Subcutaneous abdominal adipose tissue (tissue), 5 donors: ENCODE data around the gene SCAPER.
A peak's percentile ranks its signal among the peaks of the same experiment; 100 is the strongest.
"Not testable (repeated sequence)": the region's sequence is repeated elsewhere in the genome, so short reads cannot be mapped to it uniquely, and the experiment has no call there.

Experiments
- H3K27ac ChIP-seq: one replicate; pipeline ENCODE4 v1.7.0; 2013; ENCODE audit warnings: low read depth, mild to moderate bottlenecking, inconsistent platforms, low read length, moderate library complexity
- H3K27me3 ChIP-seq, 5 donors: one replicate each; pipeline ENCODE4 v1.7.0; 2013; ENCODE audit warnings: low read length in 5 of 5, inconsistent platforms in 1 of 5; ENCODE audit not compliant: control insufficient read depth in 5 of 5, insufficient read depth in 4 of 5
- H3K36me3 ChIP-seq, 5 donors: one replicate each; pipeline ENCODE4 v1.7.0; 2013; ENCODE audit warnings: low read length in 5 of 5; ENCODE audit not compliant: control insufficient read depth in 5 of 5, insufficient read depth in 5 of 5
- H3K4me1 ChIP-seq, 5 donors: one replicate each; pipeline ENCODE4 v1.7.0; 2013; ENCODE audit warnings: low read length in 5 of 5, mild to moderate bottlenecking in 3 of 5, moderate library complexity in 1 of 5; ENCODE audit not compliant: control insufficient read depth in 5 of 5, insufficient read depth in 5 of 5
- H3K4me3 ChIP-seq, 5 donors: one replicate each; pipeline ENCODE4 v1.7.0; 2013; ENCODE audit warnings: low read length in 5 of 5, low read depth in 1 of 5
- H3K9ac ChIP-seq, 5 donors: one replicate each; pipeline ENCODE4 v1.7.0; 2013; ENCODE audit warnings: low read length in 5 of 5, mild to moderate bottlenecking in 4 of 5, moderate library complexity in 3 of 5
- H3K9me3 ChIP-seq, 5 donors: one replicate each; pipeline ENCODE4 v1.7.0; 2013; ENCODE audit warnings: low read length in 5 of 5; ENCODE audit not compliant: control insufficient read depth in 5 of 5
- donor health status: healthy.
- donor health status: healthy.
- donor health status: healthy.
- donor health status: healthy.
- donor health status: healthy.

SCAPER gene

GRCh38 chr15:76321602-76322001 lies 583.5 kb downstream of the SCAPER start:
- H3K36me3 ChIP-seq, result no peaks in the 10 kb centered on the region
- no peak overlapping the region for H3K9ac ChIP-seq
- no peaks in the 10 kb centered on the region for H3K4me1 ChIP-seq
- no peak overlapping the region for H3K4me3 ChIP-seq
- H3K27me3 ChIP-seq, result peaks cover 0 to 4% (median 3%) of the 10 kb centered on the region in 5 donors
- H3K27ac ChIP-seq, result no peak overlapping the region
- no peaks in the 10 kb centered on the region for H3K9me3 ChIP-seq

GRCh38 chr15:76321171-76321570 lies 584.0 kb downstream of the SCAPER start:
- H3K9ac ChIP-seq, result no peak overlapping the region
- H3K27ac ChIP-seq, result no peak overlapping the region
- H3K27me3 ChIP-seq, result peaks cover 0 to 4% (median 3%) of the 10 kb centered on the region in 5 donors
- no peaks in the 10 kb centered on the region for H3K9me3 ChIP-seq
- H3K36me3 ChIP-seq, result no peaks in the 10 kb centered on the region
- no peaks in the 10 kb centered on the region for H3K4me1 ChIP-seq
- no peak overlapping the region for H3K4me3 ChIP-seq

- Histone ChIP-seq H3K4me1 (no peaks in the 10 kb centered on the region), H3K9ac (no peak overlapping the region), H3K36me3 (no peaks in the 10 kb centered on the region), H3K27me3 (peaks cover 0 to 3% (median 0%) of the 10 kb centered on the region in 5 donors), H3K9me3 (no peaks in the 10 kb centered on the region), H3K27ac (no peak overlapping the region), H3K4me3 (no peak overlapping the region)
These were observed 585.1 kb downstream of the SCAPER start for GRCh38 chr15:76320012-76320411.

GRCh38 chr15:76313731-76314130 lies 591.4 kb downstream of the SCAPER start:
- H3K27ac ChIP-seq, result peak overlapping the region; percentile 94
- no peaks in the 10 kb centered on the region for H3K9me3 ChIP-seq

GRCh38 chr15:76313175-76313567 lies 592.0 kb downstream of the SCAPER start:
- H3K27ac ChIP-seq, result peak overlapping the region; percentile 94
- H3K4me3 ChIP-seq, H3K36me3 ChIP-seq, H3K9me3 ChIP-seq, H3K27me3 ChIP-seq, H3K9ac ChIP-seq: not testable (repeated sequence)
- peaks cover 3 to 42% (median 30%) of the 10 kb centered on the region in 5 donors for H3K4me1 ChIP-seq

More at GRCh38 chr15:76313731-76314130, 591.4 kb downstream of the SCAPER start:
- Histone ChIP-seq H3K36me3 (no peaks in the 10 kb centered on the region), H3K9ac (no peak overlapping the region), H3K4me3 (no peak overlapping the region), H3K4me1 (peaks cover 3 to 37% (median 29%) of the 10 kb centered on the region in 5 donors), H3K27me3 (no peaks in the 10 kb centered on the region)

GRCh38 chr15:76312540-76313174 lies 592.5 kb downstream of the SCAPER start:
- Histone ChIP-seq H3K27me3 (no peaks in the 10 kb centered on the region), H3K4me3 (no peak overlapping the region), H3K36me3 (no peaks in the 10 kb centered on the region), H3K9me3 (no peaks in the 10 kb centered on the region), H3K27ac (peak overlapping the region; percentile 94), H3K9ac (no peak overlapping the region), H3K4me1 (peaks cover 3 to 42% (median 31%) of the 10 kb centered on the region in 5 donors)

GRCh38 chr15:76311100-76311953 lies 593.8 kb downstream of the SCAPER start, which contains the start of gene ETFA:
TSS of gene ETFA (minus strand) at chr15:76311469. CDS start at chr15:76311388, 81 bp downstream.
- Histone ChIP-seq H3K9me3 (no peaks in the 10 kb centered on the region), H3K4me1 (peaks cover 3 to 42% (median 31%) of the 10 kb centered on the region in 5 donors), H3K27ac (peak within 1 kb of the TSS; percentile 94), H3K36me3 (no peaks in the 10 kb centered on the region), H3K27me3 (no peaks in the 10 kb centered on the region), H3K4me3 (peak within 1 kb of the TSS; percentile 73 to 93 (median 88)), H3K9ac (peak within 1 kb of the TSS; percentile 81 to 99 (median 94))

- Histone ChIP-seq H3K4me3 (peak overlapping the region; percentile 73 to 93 (median 88)), H3K27ac (peak overlapping the region; percentile 94), H3K36me3 (no peaks in the 10 kb centered on the region), H3K4me1 (peaks cover 3 to 42% (median 34%) of the 10 kb centered on the region in 5 donors), H3K27me3 (no peaks in the 10 kb centered on the region), H3K9ac (peak overlapping the region; percentile 81 to 99 (median 94)), H3K9me3 (no peaks in the 10 kb centered on the region)
These were observed 594.6 kb downstream of the SCAPER start for GRCh38 chr15:76310475-76311099.

- Histone ChIP-seq H3K4me1 (peaks cover 3 to 42% (median 37%) of the 10 kb centered on the region in 5 donors), H3K4me3 (peak overlapping the region in 4 of 5 donors; percentile 86 to 93 (median 90)), H3K27ac (peak overlapping the region; percentile 94), H3K36me3 (no peaks in the 10 kb centered on the region), H3K9me3 (no peaks in the 10 kb centered on the region), H3K27me3 (no peaks in the 10 kb centered on the region), H3K9ac (peak overlapping the region in 2 of 5 donors; percentile 94 to 99)
These were observed 595.4 kb downstream of the SCAPER start for GRCh38 chr15:76309601-76310330.
